GM18868 (cell line): Measurements from ENCODE around the gene FAM161B.
A peak's percentile ranks its signal among the peaks of the same experiment; 100 is the strongest.
"Not testable (repeated sequence)": the region's sequence is repeated elsewhere in the genome, so short reads cannot be mapped to it uniquely, and the experiment has no call there.

Source experiments
- ATAC-seq: cut with Tn5 transposase; IDR thresholded peaks from one replicate; pipeline ENCODE4 v1.9.1; 2021; ENCODE audit warnings: mild to moderate bottlenecking, moderate library complexity; ENCODE audit not compliant: unreplicated experiment

The FAM161B gene, protein sequence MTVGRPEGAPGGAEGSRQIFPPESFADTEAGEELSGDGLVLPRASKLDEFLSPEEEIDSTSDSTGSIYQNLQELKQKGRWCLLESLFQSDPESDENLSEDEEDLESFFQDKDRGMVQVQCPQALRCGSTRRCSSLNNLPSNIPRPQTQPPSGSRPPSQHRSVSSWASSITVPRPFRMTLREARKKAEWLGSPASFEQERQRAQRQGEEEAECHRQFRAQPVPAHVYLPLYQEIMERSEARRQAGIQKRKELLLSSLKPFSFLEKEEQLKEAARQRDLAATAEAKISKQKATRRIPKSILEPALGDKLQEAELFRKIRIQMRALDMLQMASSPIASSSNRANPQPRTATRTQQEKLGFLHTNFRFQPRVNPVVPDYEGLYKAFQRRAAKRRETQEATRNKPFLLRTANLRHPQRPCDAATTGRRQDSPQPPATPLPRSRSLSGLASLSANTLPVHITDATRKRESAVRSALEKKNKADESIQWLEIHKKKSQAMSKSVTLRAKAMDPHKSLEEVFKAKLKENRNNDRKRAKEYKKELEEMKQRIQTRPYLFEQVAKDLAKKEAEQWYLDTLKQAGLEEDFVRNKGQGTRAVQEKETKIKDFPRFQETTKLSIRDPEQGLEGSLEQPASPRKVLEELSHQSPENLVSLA

GRCh38 chr14:73949752-73950734, at the start of gene FAM161B, which contains the start of gene COQ6:
Gene FAM161B (minus strand): TSS chr14:73950094. CDS start chr14:73950026, 68 bp downstream.
Gene COQ6 (plus strand): TSS chr14:73950302. CDS start chr14:73950333, 31 bp downstream.
- peak; percentile 89 for ATAC-seq

DNA sequence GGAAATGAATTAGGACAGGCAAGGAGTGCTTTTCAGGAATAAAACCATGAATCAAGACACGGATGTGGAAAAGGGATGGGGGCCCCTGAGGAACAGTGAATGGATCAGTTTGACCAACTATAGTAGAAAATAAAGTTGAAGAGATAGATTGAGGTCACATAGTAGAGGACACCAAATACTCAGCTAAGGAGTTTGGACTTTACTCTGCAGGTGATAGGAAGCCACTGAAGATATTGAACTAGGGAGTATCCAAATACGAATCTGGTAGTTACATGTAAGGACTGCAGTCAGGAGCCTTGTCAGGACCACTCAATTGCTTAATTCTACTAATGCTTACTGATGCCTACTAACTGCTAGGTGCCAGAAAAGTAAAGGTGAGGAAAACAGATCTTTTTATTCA, 48.8 kb upstream of the FAM161B start:
- no peak for ATAC-seq

GRCh38 chr14:73997944-73998447, 48.1 kb upstream of the FAM161B start:
- ATAC-seq: no peak

DNA sequence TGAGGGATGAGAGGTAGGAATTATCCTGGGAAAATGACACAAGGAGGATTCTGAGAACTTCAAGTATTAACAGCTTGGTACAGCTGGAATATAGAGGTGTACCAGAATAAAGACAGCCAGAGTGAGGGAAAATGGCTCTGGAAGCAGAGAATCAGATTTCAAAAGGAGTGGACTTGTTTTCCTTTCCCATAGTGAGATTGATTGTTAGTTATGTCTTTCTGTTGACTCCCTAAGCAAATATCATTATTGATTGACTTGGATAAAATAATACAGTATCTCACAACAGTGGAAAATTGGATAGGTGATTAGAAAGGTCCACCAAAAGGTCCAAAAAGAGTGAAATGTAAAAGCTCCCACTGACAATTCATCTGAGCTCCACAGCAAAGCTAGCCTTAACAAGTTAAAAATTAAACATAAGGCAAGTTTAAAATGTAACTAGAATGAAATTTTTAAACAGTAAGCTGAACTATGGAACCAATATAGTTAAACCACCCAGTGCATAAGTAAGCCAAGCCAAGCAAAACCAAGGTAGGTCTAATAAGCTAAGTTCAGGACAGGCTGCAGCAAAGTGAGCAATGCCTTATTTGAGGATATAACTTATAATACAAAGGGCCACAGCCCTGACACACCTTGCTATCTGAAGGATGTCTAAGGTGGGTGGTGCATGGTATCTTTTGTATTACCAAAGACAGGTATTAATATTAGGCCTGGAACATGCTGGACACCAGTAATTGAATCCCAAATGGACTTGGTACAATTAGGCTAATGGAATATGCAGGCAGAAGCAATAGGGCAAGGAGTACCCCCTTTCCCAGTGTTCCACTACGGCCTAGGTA, 47.4 kb upstream of the FAM161B start:
- no peak for ATAC-seq

DNA sequence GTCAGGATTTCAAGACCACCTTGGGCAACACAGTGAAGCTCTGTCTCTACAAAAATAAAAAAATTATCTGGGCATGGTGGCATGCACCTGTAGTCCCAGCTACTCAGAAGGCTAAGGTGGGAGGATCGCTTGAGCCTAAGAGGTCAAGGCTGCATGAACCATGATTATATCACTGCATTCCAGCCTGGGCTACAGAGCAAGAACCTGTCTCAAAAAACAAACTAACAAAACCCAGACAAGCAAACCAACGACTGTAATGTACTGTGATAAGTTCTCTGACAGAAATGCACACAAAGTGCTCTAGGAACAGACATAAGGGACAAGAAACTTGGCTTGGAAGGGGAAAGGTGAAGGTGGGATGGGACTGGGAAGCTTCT, 46.8 kb upstream of the FAM161B start:
- no peak for ATAC-seq

DNA sequence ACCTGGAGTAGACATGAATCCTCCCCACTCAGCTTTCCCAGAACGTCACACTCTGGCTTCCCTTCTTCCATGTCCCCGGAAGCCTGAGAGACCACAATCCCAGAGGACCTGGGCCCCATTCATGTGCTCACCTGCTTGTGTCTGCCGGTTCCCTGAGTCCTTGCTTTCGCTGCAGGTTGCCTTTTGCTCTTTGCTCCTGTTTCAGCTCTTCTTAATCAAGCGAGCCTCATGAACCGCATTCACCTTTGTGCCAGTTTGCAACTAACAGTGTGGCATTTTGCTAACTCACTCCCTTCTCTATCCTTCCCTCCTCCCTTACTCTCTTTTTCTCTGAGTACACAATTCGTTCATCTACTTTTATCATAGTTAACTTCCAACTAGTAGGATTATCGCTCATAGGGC, 46.1 kb upstream of the FAM161B start:
- no peak for ATAC-seq

DNA sequence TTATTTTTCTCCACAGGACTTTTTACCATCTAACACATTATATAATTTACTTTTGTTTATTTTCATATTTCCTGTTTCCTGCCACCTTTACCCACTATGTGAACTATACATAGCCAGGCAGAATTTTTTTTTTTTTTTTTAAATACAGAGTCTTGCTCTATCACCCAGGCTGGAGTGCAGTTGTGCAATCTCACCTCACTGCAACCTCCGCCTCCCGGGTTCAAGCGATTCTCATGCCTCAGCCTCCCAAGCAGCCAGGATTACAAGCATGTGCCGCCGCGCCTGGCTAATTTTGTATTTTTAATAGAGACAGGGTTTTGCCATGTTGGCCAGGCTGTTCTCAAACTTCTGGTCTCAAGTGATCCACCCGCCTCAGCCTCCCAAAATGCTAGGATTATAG, 45.0 kb upstream of the FAM161B start:
- ATAC-seq: not testable (repeated sequence)

DNA sequence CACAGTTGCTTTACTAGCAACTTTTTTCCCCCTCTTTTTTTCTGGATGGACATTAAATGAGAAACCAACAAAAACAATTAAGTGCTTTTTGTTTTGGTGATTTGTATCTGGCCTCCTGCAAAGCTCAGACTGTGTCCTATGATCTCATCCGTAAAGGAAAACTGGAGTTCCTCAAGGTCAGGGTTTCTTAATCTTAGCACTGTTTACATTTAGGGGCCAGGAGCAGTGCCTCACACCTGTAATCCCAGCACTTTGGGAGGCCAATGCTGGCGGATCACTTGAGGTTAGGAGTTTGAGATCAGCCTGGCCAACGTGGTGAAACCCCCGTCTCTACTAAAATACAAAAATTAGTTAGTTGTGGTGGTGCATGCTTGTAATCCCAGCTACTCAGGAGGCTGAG, 41.2 kb upstream of the FAM161B start:
- ATAC-seq: no peak

DNA sequence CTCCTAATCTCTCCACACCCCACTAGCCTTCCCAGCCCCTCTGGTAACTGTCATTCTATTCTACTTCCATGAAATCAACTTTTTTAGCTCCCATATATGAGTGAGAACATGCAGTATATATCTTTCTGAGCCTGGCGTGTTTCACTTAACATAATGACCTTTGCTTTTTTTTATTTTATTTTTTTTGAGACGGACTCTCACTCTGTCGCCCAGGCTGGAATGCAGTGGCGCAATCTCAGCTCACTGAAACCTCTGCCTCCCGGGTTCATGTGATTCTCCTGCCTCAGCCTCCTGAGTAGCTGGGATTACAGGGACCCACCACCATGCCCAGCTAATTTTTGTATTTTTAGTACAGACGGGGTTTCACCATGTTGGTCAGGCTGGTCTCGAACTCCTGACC, 38.8 kb upstream of the FAM161B start:
- ATAC-seq: not testable (repeated sequence)

DNA sequence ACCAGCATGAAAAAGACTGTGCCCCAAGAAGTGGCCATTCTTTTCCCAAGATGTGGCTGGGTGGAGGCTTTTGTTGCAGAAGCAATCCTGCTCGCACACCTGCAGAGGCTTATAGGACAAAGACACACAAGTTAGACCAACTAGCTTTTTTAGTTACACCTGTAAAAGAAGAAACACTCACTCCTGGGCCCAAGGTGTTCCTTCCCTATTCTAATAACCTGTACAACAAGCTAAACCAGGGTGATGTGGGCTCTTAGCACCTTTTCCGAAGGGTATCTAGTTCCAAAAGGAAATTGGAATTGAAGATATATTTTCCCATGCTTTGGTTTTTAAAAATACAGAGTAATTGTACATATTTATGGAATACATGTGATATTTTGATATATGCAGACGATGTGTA, 38.2 kb upstream of the FAM161B start:
- ATAC-seq: no peak

DNA sequence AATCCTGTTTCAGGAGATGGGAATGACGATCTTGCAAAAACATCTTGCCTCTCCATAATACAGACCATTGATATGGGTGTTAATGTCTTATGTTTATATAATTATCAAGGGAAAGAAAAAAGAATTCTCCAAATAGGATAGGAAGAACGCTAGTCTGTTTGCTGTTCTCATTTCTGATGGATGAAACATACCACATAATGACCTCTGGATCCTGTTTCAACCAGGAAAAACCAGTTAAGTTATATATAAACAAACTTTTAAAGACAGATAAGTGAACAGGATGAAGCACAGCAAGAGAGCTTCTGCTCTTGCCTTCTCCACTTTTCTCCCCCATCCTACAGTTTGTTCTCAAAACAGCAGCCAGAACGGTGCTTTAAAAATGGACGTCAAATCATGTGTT, 28.0 kb upstream of the FAM161B start:
- ATAC-seq: no peak

GRCh38 chr14:73976125-73976524, 26.2 kb upstream of the FAM161B start:
- ATAC-seq: no peak

- ATAC-seq: no peak
Observed at GRCh38 chr14:73973497-73973896, 23.6 kb upstream of the FAM161B start.

GRCh38 chr14:73968885-73969284, 19.0 kb upstream of the FAM161B start:
- ATAC-seq: no peak

GRCh38 chr14:73965216-73965615, 15.3 kb upstream of the FAM161B start:
- no peak for ATAC-seq

DNA sequence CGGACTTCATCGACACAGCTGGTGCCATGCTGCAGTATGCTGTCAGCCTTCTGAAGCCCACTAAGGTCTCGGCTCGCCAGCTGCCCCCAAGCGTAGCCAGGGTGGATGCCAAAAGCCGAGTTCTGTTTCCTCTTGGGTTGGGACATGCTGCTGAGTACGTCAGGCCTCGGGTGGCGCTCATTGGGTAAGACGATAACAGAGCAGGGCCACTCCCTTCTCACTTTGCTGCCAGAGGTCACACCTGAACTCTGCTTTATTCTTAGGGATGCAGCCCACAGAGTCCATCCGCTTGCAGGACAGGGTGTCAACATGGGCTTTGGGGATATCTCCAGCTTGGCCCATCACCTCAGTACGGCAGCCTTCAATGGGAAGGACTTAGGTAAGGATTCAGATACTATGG, 11.3 kb upstream of the FAM161B start:
- no peak for ATAC-seq

GRCh38 chr14:73958591-73958990, 8.7 kb upstream of the FAM161B start:
- ATAC-seq: no peak

DNA sequence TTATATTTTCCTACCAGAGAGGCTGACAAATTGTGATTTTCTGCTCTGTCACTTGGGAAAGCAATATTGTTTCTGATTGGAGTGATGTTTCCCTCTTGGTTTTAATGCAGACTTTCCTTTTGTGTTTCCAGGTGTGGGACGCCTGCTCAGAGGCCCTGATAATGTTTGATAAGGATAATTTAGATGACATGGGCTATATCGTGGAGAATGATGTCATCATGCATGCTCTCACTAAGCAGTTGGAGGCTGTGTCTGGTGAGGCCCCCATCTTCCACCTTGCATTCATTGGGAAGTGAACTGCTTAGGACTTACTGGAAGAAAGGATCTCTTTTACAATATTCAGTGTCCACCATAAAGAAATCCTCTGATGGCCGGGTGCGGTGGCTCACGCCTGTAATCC, 5.8 kb upstream of the FAM161B start:
- ATAC-seq: no peak

DNA sequence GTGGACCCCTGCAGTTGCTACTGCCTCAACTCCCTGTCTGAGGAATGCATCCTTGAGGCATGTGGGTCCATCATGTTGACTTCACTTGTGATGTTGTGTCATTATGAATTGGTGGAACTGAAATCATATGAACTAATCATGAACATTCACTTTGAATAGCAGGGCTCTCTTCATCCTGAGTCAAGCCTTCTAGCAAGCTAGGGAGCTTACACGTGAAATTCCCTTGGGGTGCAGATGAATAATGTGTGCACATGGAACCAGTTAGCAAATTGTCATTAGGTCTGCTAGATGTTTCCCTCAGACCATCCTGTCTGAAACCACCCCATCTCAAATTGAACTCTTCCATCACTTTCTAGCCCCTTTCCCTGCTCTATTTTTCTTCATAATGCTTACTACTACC, 3.8 kb upstream of the FAM161B start:
- ATAC-seq: no peak

- ATAC-seq: no peak
Observed at GRCh38 chr14:73945159-73945670, 4.7 kb downstream of the FAM161B start.
